ENCODE data around the gene FAR2.

Gene FAR2

GRCh38 chr12:29269706-29270408 lies 120.8 kb downstream of the FAR2 start:
- TF ChIP-seq TEAD4 (IDR thresholded peaks at IDR 0.05) (no peak), FOXM1 (IDR thresholded peaks at IDR 0.05; ENCODE audit: borderline replicate concordance, low read depth) (no peak), CEBPB (IDR thresholded peaks at IDR 0.05) (no peak), CREB1 (IDR thresholded peaks at IDR 0.05; ENCODE audit: low read depth) (no peak), EGR1 (IDR thresholded peaks at IDR 0.05) (no peak), RAD21 (IDR thresholded peaks at IDR 0.05; ENCODE audit: low read depth) (no peak), TCF12 (IDR thresholded peaks at IDR 0.05; ENCODE audit: low read depth) (no peak), ZBTB7A (IDR thresholded peaks at IDR 0.05; ENCODE audit: low read depth) (no peak), EP300 (IDR thresholded peaks at IDR 0.05; ENCODE audit: borderline replicate concordance) (no peak), NFIC (IDR thresholded peaks at IDR 0.05) (no peak)

DNA sequence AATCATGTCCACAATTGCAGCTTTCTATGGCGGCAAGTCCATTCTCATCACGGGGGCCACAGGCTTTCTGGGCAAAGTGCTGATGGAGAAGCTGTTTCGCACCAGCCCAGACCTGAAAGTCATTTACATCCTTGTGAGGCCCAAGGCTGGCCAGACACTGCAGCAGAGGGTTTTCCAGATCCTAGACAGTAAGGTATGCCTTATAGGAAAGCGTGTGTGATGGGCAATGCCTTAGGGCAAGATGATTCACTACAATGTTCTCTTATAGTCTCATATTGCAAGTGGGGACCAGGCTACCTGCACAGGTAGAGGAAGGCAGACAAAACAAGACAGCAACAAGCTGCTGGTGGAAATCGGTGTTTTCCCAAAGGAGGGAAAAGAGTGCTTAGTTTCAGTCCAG lies 121.4 kb downstream of the FAR2 start:
- TF ChIP-seq YY1 (IDR thresholded peaks at IDR 0.05; ENCODE audit: low read depth) (no peak), USF1 (IDR thresholded peaks at IDR 0.05) (no peak), REST (IDR thresholded peaks at IDR 0.05; ENCODE audit: low read depth) (no peak), TCF12 (IDR thresholded peaks at IDR 0.05; ENCODE audit: low read depth) (no peak), MAX (IDR thresholded peaks at IDR 0.05) (no peak), CEBPB (IDR thresholded peaks at IDR 0.05) (no peak), TEAD4 (IDR thresholded peaks at IDR 0.05) (no peak), FOXM1 (IDR thresholded peaks at IDR 0.05; ENCODE audit: borderline replicate concordance, low read depth) (no peak)

DNA sequence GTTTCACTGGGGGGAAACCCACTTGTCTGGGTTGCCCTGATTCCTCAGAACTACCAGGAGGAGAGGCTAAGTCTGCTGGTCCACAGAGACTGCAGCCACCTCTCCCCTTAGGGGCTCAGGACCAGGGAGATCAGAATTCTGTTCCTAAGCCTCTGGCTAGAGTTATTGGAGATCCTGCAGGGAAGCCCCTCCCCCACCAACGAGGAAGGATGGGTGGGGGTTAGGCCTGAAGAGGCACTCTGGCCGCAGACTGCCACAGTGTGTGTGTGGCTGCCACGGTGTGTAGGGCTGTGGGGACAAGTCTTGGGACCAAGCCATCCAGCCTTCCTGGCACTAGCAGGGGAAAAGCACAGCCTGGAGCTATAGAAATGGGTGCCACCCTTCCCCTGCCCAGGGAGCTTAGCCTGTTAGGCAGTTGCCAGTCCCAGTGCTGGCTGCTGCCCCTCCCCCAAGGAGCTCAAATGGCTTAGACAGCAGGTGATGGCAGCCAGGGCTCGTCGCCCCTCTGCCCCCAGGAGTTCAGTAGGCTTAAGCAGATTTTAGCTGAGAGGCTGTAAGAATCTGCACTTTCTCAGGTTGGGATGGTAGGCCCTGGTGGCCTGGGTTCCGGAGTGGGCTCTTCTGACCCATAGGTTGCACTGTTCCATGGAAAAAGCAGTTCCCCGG lies 124.2 kb downstream of the FAR2 start:
- TF ChIP-seq CEBPB (IDR thresholded peaks at IDR 0.05) (no peak), TEAD4 (IDR thresholded peaks at IDR 0.05) (no peak), MAX (IDR thresholded peaks at IDR 0.05) (no peak), CREB1 (IDR thresholded peaks at IDR 0.05; ENCODE audit: low read depth) (no peak), EGR1 (IDR thresholded peaks at IDR 0.05) (no peak), RAD21 (IDR thresholded peaks at IDR 0.05; ENCODE audit: low read depth) (no peak), TCF12 (IDR thresholded peaks at IDR 0.05; ENCODE audit: low read depth) (no peak), FOXM1 (IDR thresholded peaks at IDR 0.05; ENCODE audit: borderline replicate concordance, low read depth) (no peak), ZBTB7A (IDR thresholded peaks at IDR 0.05; ENCODE audit: low read depth) (no peak), EP300 (IDR thresholded peaks at IDR 0.05; ENCODE audit: borderline replicate concordance) (no peak), USF1 (IDR thresholded peaks at IDR 0.05) (no peak), TAF1 (IDR thresholded peaks at IDR 0.05; ENCODE audit: low read depth) (no peak), YY1 (IDR thresholded peaks at IDR 0.05; ENCODE audit: low read depth) (no peak), REST (IDR thresholded peaks at IDR 0.05; ENCODE audit: low read depth) (no peak), NFIC (IDR thresholded peaks at IDR 0.05) (no peak)

GRCh38 chr12:29275834-29276233 lies 126.8 kb downstream of the FAR2 start:
- TF ChIP-seq USF1 (IDR thresholded peaks at IDR 0.05) (no peak), TEAD4 (IDR thresholded peaks at IDR 0.05) (no peak), EP300 (IDR thresholded peaks at IDR 0.05; ENCODE audit: borderline replicate concordance) (no peak), EGR1 (IDR thresholded peaks at IDR 0.05) (no peak), CEBPB (IDR thresholded peaks at IDR 0.05) (no peak), ZBTB7A (IDR thresholded peaks at IDR 0.05; ENCODE audit: low read depth) (no peak), YY1 (IDR thresholded peaks at IDR 0.05; ENCODE audit: low read depth) (no peak), RAD21 (IDR thresholded peaks at IDR 0.05; ENCODE audit: low read depth) (no peak), MAX (IDR thresholded peaks at IDR 0.05) (no peak), REST (IDR thresholded peaks at IDR 0.05; ENCODE audit: low read depth) (no peak)
